HepG2 (cell line): ENCODE measurements around the gene ACKR3.

Experiments
- E2F5 ChIP-seq: sonication (generic); formaldehyde crosslinking; conservative IDR thresholded peaks from 2 replicates; pipeline ENCODE4 v1.4.0; 2020; ENCODE audit warnings: missing genetic modification reagents
- EHMT2 ChIP-seq: fragments of 200-600 bp; sonication (generic); IDR thresholded peaks from 2 replicates; pipeline ENCODE4 v1.7.0; 2017; ENCODE audit warnings: antibody characterized with exemption, low read depth, low read length, borderline replicate concordance
- FOXA1 ChIP-seq, 2 experiments: fragments of 450-650 bp in 1 of 2; sonication (generic) in 1 of 2; formaldehyde crosslinking in 1 of 2; IDR thresholded peaks; 2 replicates each; pipeline versions ENCODE4 v1.4.0 to v1.6.1; 2016 to 2020; ENCODE audit warnings: missing genetic modification reagents in 1 of 2
- RBFOX2 ChIP-seq: fragments of 200-400 bp; formaldehyde crosslinking; IDR thresholded peaks from 2 replicates; pipeline ENCODE4 v1.6.1; 2017; ENCODE audit warnings: low read depth, mild to moderate bottlenecking, low read length
- ZNF232 ChIP-seq: sonication (generic); formaldehyde crosslinking; IDR thresholded peaks from 2 replicates; pipeline ENCODE4 v1.4.0; 2020; ENCODE audit warnings: missing genetic modification reagents, borderline replicate concordance

GRCh38 chr2:236610991-236611821, 41.6 kb downstream of the ACKR3 start:
- TF ChIP-seq ZNF232 (CRISPR knock-in tag) (no peak), RBFOX2 (no peak), FOXA1 (IDR thresholded peaks at IDR 0.05) (no peak), FOXA1 (CRISPR knock-in tag; IDR thresholded peaks at IDR 0.05) (no peak), EHMT2 (no peak), E2F5 (CRISPR knock-in tag) (no peak)
